Activated T-helper 17 cell treated with anti-CD3 and anti-CD28 coated beads, Interleukin-2, amount 50 U/mL, for 72 hours (primary cell): ENCODE data around the gene NDC1. TPM values are rescaled to one million over a fixed set of nuclear protein-coding genes. Genes with fewer than 3 reads are reported as not detected.
"Not testable (repeated sequence)": the region's sequence is repeated elsewhere in the genome, so short reads cannot be mapped to it uniquely, and the experiment has no call there.

Source experiments
- ATAC-seq: fragments of 150-1000 bp; cut with Tn5 transposase; replicated peaks from 2 replicates; pipeline ENCODE4 v1.10.0; 2021; ENCODE audit warnings: mild to moderate bottlenecking, moderate library complexity
- H3K27ac Mint-ChIP-seq: one replicate; pipeline ENCODE4 v1.8.0; 2022; ENCODE audit warnings: mixed read lengths
- H3K27me3 Mint-ChIP-seq: one replicate; pipeline ENCODE4 v1.8.0; 2022; ENCODE audit warnings: mixed read lengths
- H3K36me3 Mint-ChIP-seq: one replicate; pipeline ENCODE4 v1.8.0; 2022; ENCODE audit warnings: low read depth, mild to moderate bottlenecking, mixed read lengths
- H3K4me1 Mint-ChIP-seq: one replicate; pipeline ENCODE4 v1.8.0; 2022; ENCODE audit warnings: mixed read lengths
- H3K4me3 Mint-ChIP-seq: one replicate; pipeline ENCODE4 v1.8.0; 2022; ENCODE audit warnings: mild to moderate bottlenecking, mixed read lengths
- H3K9me3 Mint-ChIP-seq: one replicate; pipeline ENCODE4 v1.8.0; 2022; ENCODE audit warnings: mixed read lengths
- total RNA-seq, 2 donors: library from RNA; stranded (reverse); gene quantifications; one replicate each; pipeline ENCODE4 v1.2.3, GENCODE V29; 2022

NDC1 gene
- total RNA-seq, 2 donors from 2014 or later, result 23.3 to 44.5 TPM

GRCh38 chr1:53847980-53848379, 9.9 kb upstream of the NDC1 start:
- H3K4me3 Mint-ChIP-seq, result no peak overlapping the region
- no peaks in the 10 kb centered on the region for H3K9me3 Mint-ChIP-seq
- H3K36me3 Mint-ChIP-seq, result peaks cover 22% of the 10 kb centered on the region
- H3K27me3 Mint-ChIP-seq, result no peaks in the 10 kb centered on the region
- H3K4me1 Mint-ChIP-seq, result no peaks in the 10 kb centered on the region
- H3K27ac Mint-ChIP-seq, result no peak overlapping the region
- no peak for ATAC-seq

- no peaks in the 10 kb centered on the region for H3K27me3 Mint-ChIP-seq
- no peak overlapping the region for H3K4me3 Mint-ChIP-seq
Observed at GRCh38 chr1:53842347-53842746, 4.3 kb upstream of the NDC1 start.

GRCh38 chr1:53838654-53838974, 518 bp upstream of the NDC1 start:
- no peak for ATAC-seq
- peak overlapping the region; percentile 99 for H3K4me3 Mint-ChIP-seq

More at GRCh38 chr1:53842347-53842746, 4.3 kb upstream of the NDC1 start:
- no peak for ATAC-seq
- H3K27ac Mint-ChIP-seq, result no peak overlapping the region
- H3K4me1 Mint-ChIP-seq, result peaks cover 6% of the 10 kb centered on the region
- no peaks in the 10 kb centered on the region for H3K9me3 Mint-ChIP-seq
- no peaks in the 10 kb centered on the region for H3K36me3 Mint-ChIP-seq

GRCh38 chr1:53837646-53837923, 511 bp downstream of the NDC1 start:
- H3K4me1 Mint-ChIP-seq, result peaks cover 19% of the 10 kb centered on the region
- no peaks in the 10 kb centered on the region for H3K9me3 Mint-ChIP-seq

More at GRCh38 chr1:53838654-53838974, 518 bp upstream of the NDC1 start:
- H3K27ac Mint-ChIP-seq, result peak overlapping the region; percentile 96
- H3K36me3 Mint-ChIP-seq, result peaks cover 26% of the 10 kb centered on the region
- no peaks in the 10 kb centered on the region for H3K27me3 Mint-ChIP-seq
- H3K4me1 Mint-ChIP-seq, result peaks cover 19% of the 10 kb centered on the region
- H3K9me3 Mint-ChIP-seq, result no peaks in the 10 kb centered on the region

GRCh38 chr1:53835491-53835890, 2.6 kb downstream of the NDC1 start:
- no peak for ATAC-seq
- Mint-ChIP-seq H3K9me3 (no peaks in the 10 kb centered on the region), H3K27me3 (no peaks in the 10 kb centered on the region), H3K36me3 (peaks cover 47% of the 10 kb centered on the region), H3K4me3 (peak overlapping the region; percentile 99), H3K27ac (no peak overlapping the region), H3K4me1 (peaks cover 19% of the 10 kb centered on the region)

More at GRCh38 chr1:53837646-53837923, 511 bp downstream of the NDC1 start:
- no peak for ATAC-seq
- peak overlapping the region; percentile 96 for H3K27ac Mint-ChIP-seq
- H3K4me3 Mint-ChIP-seq, result peak overlapping the region; percentile 99
- peaks cover 32% of the 10 kb centered on the region for H3K36me3 Mint-ChIP-seq
- H3K27me3 Mint-ChIP-seq, result no peaks in the 10 kb centered on the region

GRCh38 chr1:53834776-53835175, 3.3 kb downstream of the NDC1 start:
- Mint-ChIP-seq H3K4me1 (peaks cover 19% of the 10 kb centered on the region), H3K36me3 (peaks cover 54% of the 10 kb centered on the region), H3K4me3 (no peak overlapping the region), H3K27ac (no peak overlapping the region), H3K27me3 (no peaks in the 10 kb centered on the region), H3K9me3 (no peaks in the 10 kb centered on the region)
- ATAC-seq, result no peak

- no peak overlapping the region for H3K4me3 Mint-ChIP-seq
- H3K27ac Mint-ChIP-seq, result no peak overlapping the region
- H3K4me1 Mint-ChIP-seq, result peaks cover 13% of the 10 kb centered on the region
- H3K36me3 Mint-ChIP-seq, result peaks cover 66% of the 10 kb centered on the region
- H3K27me3 Mint-ChIP-seq, result no peaks in the 10 kb centered on the region
- ATAC-seq, result no peak
- no peaks in the 10 kb centered on the region for H3K9me3 Mint-ChIP-seq
Observed at GRCh38 chr1:53833393-53833792, 4.7 kb downstream of the NDC1 start.

- H3K36me3 Mint-ChIP-seq, result peaks cover 88% of the 10 kb centered on the region
- H3K9me3 Mint-ChIP-seq, result no peaks in the 10 kb centered on the region
- no peak for ATAC-seq
- no peak overlapping the region for H3K27ac Mint-ChIP-seq
- H3K4me3 Mint-ChIP-seq, result no peak overlapping the region
- H3K4me1 Mint-ChIP-seq, result no peaks in the 10 kb centered on the region
- H3K27me3 Mint-ChIP-seq, result no peaks in the 10 kb centered on the region
Observed at GRCh38 chr1:53826367-53826766, 11.7 kb downstream of the NDC1 start.

GRCh38 chr1:53825306-53825705, 12.8 kb downstream of the NDC1 start:
- Mint-ChIP-seq H3K36me3 (peaks cover 89% of the 10 kb centered on the region), H3K4me1 (no peaks in the 10 kb centered on the region), H3K4me3 (no peak overlapping the region), H3K27ac (no peak overlapping the region), H3K27me3 (no peaks in the 10 kb centered on the region), H3K9me3 (no peaks in the 10 kb centered on the region)
- ATAC-seq, result no peak

- Mint-ChIP-seq H3K27me3 (no peaks in the 10 kb centered on the region), H3K36me3 (peaks cover 93% of the 10 kb centered on the region), H3K9me3 (no peaks in the 10 kb centered on the region), H3K4me1 (no peaks in the 10 kb centered on the region), H3K27ac (no peak overlapping the region), H3K4me3 (no peak overlapping the region)
- no peak for ATAC-seq
Observed at GRCh38 chr1:53822931-53823330, 15.2 kb downstream of the NDC1 start.

GRCh38 chr1:53821380-53821779, 16.7 kb downstream of the NDC1 start:
- Mint-ChIP-seq H3K27me3 (no peaks in the 10 kb centered on the region), H3K4me1 (no peaks in the 10 kb centered on the region), H3K36me3 (peaks cover 93% of the 10 kb centered on the region), H3K27ac (no peak overlapping the region), H3K4me3 (no peak overlapping the region), H3K9me3 (no peaks in the 10 kb centered on the region)
- ATAC-seq, result no peak

- Mint-ChIP-seq H3K36me3 (peaks cover 93% of the 10 kb centered on the region), H3K27ac (no peak overlapping the region), H3K4me3 (no peak overlapping the region), H3K27me3 (no peaks in the 10 kb centered on the region), H3K4me1 (peaks cover 5% of the 10 kb centered on the region), H3K9me3 (no peaks in the 10 kb centered on the region)
- ATAC-seq, result no peak
Observed at GRCh38 chr1:53819387-53819786, 18.7 kb downstream of the NDC1 start.

GRCh38 chr1:53816584-53816983, 21.5 kb downstream of the NDC1 start:
- peaks cover 16% of the 10 kb centered on the region for H3K4me1 Mint-ChIP-seq
- H3K27me3 Mint-ChIP-seq, H3K27ac Mint-ChIP-seq, H3K9me3 Mint-ChIP-seq, ATAC-seq, H3K4me3 Mint-ChIP-seq: not testable (repeated sequence)
- H3K36me3 Mint-ChIP-seq, result peaks cover 98% of the 10 kb centered on the region

GRCh38 chr1:53815484-53815883, 22.6 kb downstream of the NDC1 start:
- peaks cover 16% of the 10 kb centered on the region for H3K4me1 Mint-ChIP-seq
- ATAC-seq, H3K27me3 Mint-ChIP-seq, H3K9me3 Mint-ChIP-seq, H3K27ac Mint-ChIP-seq, H3K4me3 Mint-ChIP-seq: not testable (repeated sequence)
- H3K36me3 Mint-ChIP-seq, result peaks cover 98% of the 10 kb centered on the region

GRCh38 chr1:53811414-53811851, 26.7 kb downstream of the NDC1 start:
- no peaks in the 10 kb centered on the region for H3K27me3 Mint-ChIP-seq
- no peaks in the 10 kb centered on the region for H3K9me3 Mint-ChIP-seq
- peak overlapping the region; percentile 48 for H3K27ac Mint-ChIP-seq
- peaks cover 98% of the 10 kb centered on the region for H3K36me3 Mint-ChIP-seq
- H3K4me3 Mint-ChIP-seq, result no peak overlapping the region
- no peak for ATAC-seq
- peaks cover 16% of the 10 kb centered on the region for H3K4me1 Mint-ChIP-seq

- H3K36me3 Mint-ChIP-seq, result peaks cover 98% of the 10 kb centered on the region
- ATAC-seq, result no peak
- peaks cover 16% of the 10 kb centered on the region for H3K4me1 Mint-ChIP-seq
- H3K27me3 Mint-ChIP-seq, result no peaks in the 10 kb centered on the region
- H3K27ac Mint-ChIP-seq, result no peak overlapping the region
- no peak overlapping the region for H3K4me3 Mint-ChIP-seq
- no peaks in the 10 kb centered on the region for H3K9me3 Mint-ChIP-seq
Observed at GRCh38 chr1:53810497-53810896, 27.6 kb downstream of the NDC1 start.
